ENCODE results near the gene LRMDA. TPM values are rescaled to one million over a fixed set of nuclear protein-coding genes. Genes with fewer than 3 reads are reported as not detected.

LRMDA gene
- total and polyA plus RNA-seq, 2 of the 8 experiments (the other 6 are each of a cell fraction or from before 2014, with no cell fraction given): 0.86 to 2.8 TPM

GRCh38 chr10:75443362-75443761 is 11.9 kb downstream of the LRMDA start:
- no peaks in the 10 kb centered on the region for H3K79me2 ChIP-seq (ENCODE audit: control insufficient read depth in 1 of 2, insufficient read depth in 2 of 2, low read length in 2 of 2)
- TF ChIP-seq SIX5 (IDR thresholded peaks at IDR 0.05; ENCODE audit: low read depth, low read length): no peak
- TF ChIP-seq CTBP2 (IDR thresholded peaks at IDR 0.05; ENCODE audit: borderline replicate concordance, insufficient read depth, insufficient read length, low read length): no peak
- TF ChIP-seq YY1 (IDR thresholded peaks at IDR 0.05; ENCODE audit: low read depth, low read length): no peak
- TF ChIP-seq EP300 (IDR thresholded peaks at IDR 0.05; ENCODE audit: borderline replicate concordance in 1 of 2, low read depth in 2 of 2, low read length in 2 of 2): no peak
- TF ChIP-seq CHD1 (IDR thresholded peaks at IDR 0.05; ENCODE audit: low read depth, low read length): no peak
- no peak for TF ChIP-seq RFX5 (IDR thresholded peaks at IDR 0.05; ENCODE audit: borderline replicate concordance, low read depth, low read length)
- no peak for TF ChIP-seq POLR2AphosphoS5 (IDR thresholded peaks at IDR 0.05; ENCODE audit: low read depth, low read length)
- no peak for TF ChIP-seq SIN3A (conservative IDR thresholded peaks at IDR 0.05 in 1 of 2, IDR thresholded peaks at IDR 0.05 in 1 of 2; ENCODE audit: low read depth in 1 of 2, low read length in 2 of 2)
- no peak for TF ChIP-seq FOSL1 (IDR thresholded peaks at IDR 0.05; ENCODE audit: insufficient read depth, low read depth, low read length)

More at GRCh38 chr10:75443362-75443761, 11.9 kb downstream of the LRMDA start:
- no peaks in the 10 kb centered on the region for H3K36me3 ChIP-seq (ENCODE audit: control insufficient read depth in 2 of 4, insufficient read depth in 4 of 4, low read length in 3 of 4)
- no peak overlapping the region for H2BK15ac ChIP-seq (ENCODE audit: low read length)
- POLR2A ChIA-PET (ENCODE audit: partially characterized antibody): no interaction called here
- WGBS, 2 experiments (ENCODE audit: extremely low coverage in 1 of 2, insufficient coverage in 1 of 2, insufficient read length in 1 of 2, insufficient replicate concordance in 2 of 2, low coverage in 1 of 2, low lambda C conversion rate in 2 of 2, missing lambda C conversion rate in 1 of 2): 83% methylated on average over 2 of the region's 2 CpGs; no CpG with 5 or more reads in 1 of the 2 experiments
- no peak overlapping the region for H3K18ac ChIP-seq (ENCODE audit: extremely low read depth, low read length)
- H2AK5ac ChIP-seq (ENCODE audit: low read depth, low read length): no peak overlapping the region
- H3K4me3 ChIP-seq (ENCODE audit: extremely low read depth in 1 of 4, insufficient read depth in 2 of 4, low read depth in 3 of 4, low read length in 4 of 4): no peak overlapping the region
- no peaks in the 10 kb centered on the region for H3K4me1 ChIP-seq (replicated peaks in 1 of 4; ENCODE audit: control insufficient read depth in 3 of 4, insufficient read depth in 4 of 4, low read length in 3 of 4)
- FAIRE-seq (no peak), DNase-seq (ENCODE audit: low read depth in 1 of 2, low spot score in 2 of 2) (no peak)
- H2BK5ac ChIP-seq (ENCODE audit: low read depth, low read length): no peak overlapping the region
- H3K4ac ChIP-seq (replicated peaks; ENCODE audit: insufficient read length, low read depth, low read length): no peak overlapping the region
- H3K9me3 ChIP-seq (ENCODE audit: insufficient read depth in 2 of 2, low read depth in 1 of 2, low read length in 1 of 2): peaks cover 6 to 8% of the 10 kb centered on the region in 2 experiments; a peak in 2 of 4 replicates
- H3K4me2 ChIP-seq (ENCODE audit: insufficient read depth in 1 of 2, low read depth in 2 of 2, low read length in 2 of 2): no peak overlapping the region
- H3K27me3 ChIP-seq (replicated peaks in 1 of 4; ENCODE audit: control insufficient read depth in 3 of 4, extremely low read depth in 1 of 4, insufficient read depth in 3 of 4, low read length in 3 of 4): peaks cover 0 to 4% (median under 1%) of the 10 kb centered on the region in 4 experiments; a peak in 4 of 7 replicates
- no peaks in the 10 kb centered on the region for H3K23me2 ChIP-seq (ENCODE audit: low read depth, low read length)
- no peak overlapping the region for H3K9ac ChIP-seq (replicated peaks in 1 of 4; ENCODE audit: extremely low read depth in 1 of 4, low read depth in 3 of 4, low read length in 3 of 4)
- H3K23ac ChIP-seq (ENCODE audit: insufficient read length): no peak overlapping the region
- no peak overlapping the region for H2BK20ac ChIP-seq (ENCODE audit: low read length)
- CTCF ChIA-PET (ENCODE audit: partially characterized antibody): no interaction called here
- H3K79me1 ChIP-seq (ENCODE audit: low read depth, low read length): no peaks in the 10 kb centered on the region
- H2BK12ac ChIP-seq (ENCODE audit: low read depth, low read length): no peak overlapping the region
- H4K20me1 ChIP-seq (replicated peaks in 1 of 2; ENCODE audit: control insufficient read depth in 1 of 2, insufficient read depth in 2 of 2, low read length in 2 of 2): no peaks in the 10 kb centered on the region
- no peak overlapping the region for H3K27ac ChIP-seq (ENCODE audit: low read depth, low read length)
- no peak overlapping the region for H2AFZ ChIP-seq (ENCODE audit: low read length)
- H2BK120ac ChIP-seq (replicated peaks; ENCODE audit: low read depth, low read length): no peak overlapping the region
- H3K14ac ChIP-seq (ENCODE audit: insufficient read length): no peak overlapping the region
- H4K8ac ChIP-seq (ENCODE audit: extremely low read depth, insufficient read depth, low read length): no peak overlapping the region
- H4K91ac ChIP-seq (replicated peaks; ENCODE audit: insufficient read length, low read length): no peak overlapping the region
- no peak overlapping the region for H3K56ac ChIP-seq (replicated peaks; ENCODE audit: insufficient read length, low read depth, low read length)
- no peak overlapping the region for H4K5ac ChIP-seq (ENCODE audit: insufficient read length, low read depth, low read length)
